A673 (cell line): Measurements from ENCODE around the gene MLH3.

Experiments used
- EZH2 ChIP-seq: fragments of 200-600 bp; sonication (generic); IDR thresholded peaks from 2 replicates; pipeline ENCODE4 v1.6.1; 2017; ENCODE audit warnings: borderline replicate concordance, low read depth, mild to moderate bottlenecking, mixed read lengths, antibody characterized with exemption, low read length; ENCODE audit not compliant: poor library complexity, severe bottlenecking
- TF ChIP-seq, protein P1 (sequence below): fragments of 300-800, 200-600 bp; sonication (generic); conservative IDR thresholded peaks from 2 replicates; pipeline ENCODE4 v1.5.1; 2017; ENCODE audit warnings: low read depth, mild to moderate bottlenecking, antibody characterized with exemption, low read length, moderate library complexity, mixed read lengths

DNA sequence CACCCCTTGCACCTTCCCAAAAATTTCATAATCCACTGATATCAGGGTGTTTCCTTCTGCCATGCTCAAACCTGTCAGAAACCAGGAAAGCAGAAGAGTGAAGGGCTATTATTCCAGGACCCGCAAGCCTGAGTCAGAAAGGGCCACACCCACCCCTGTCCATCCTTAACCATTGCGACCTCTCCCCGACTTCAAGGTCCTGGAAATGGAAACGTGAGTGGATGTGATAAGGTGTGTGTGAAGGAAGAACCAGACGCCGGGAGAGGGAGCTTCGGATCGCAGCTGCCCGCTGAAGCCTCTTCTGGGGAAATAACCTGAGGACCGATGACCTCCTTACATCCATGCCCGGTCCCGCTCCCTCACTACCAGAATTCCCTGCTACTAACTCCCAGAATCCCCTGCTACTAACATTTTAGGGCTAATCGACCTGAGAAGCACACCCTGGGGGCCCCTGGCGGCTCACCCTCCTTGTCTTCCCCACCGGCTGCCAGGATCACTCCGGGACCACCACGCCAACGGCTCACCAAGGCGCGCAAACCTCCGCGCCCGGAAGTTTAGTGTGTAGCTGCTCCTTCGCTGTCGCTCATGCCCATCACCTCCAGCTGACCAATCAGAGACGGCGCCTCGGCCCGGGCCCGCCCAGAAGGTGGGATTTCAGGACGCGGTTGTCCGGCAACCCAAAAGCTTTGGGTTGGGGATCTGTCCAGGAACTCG lies 12.4 kb upstream of the MLH3 start, which contains the start of gene ACYP1:
- TF ChIP-seq, protein P1, sequence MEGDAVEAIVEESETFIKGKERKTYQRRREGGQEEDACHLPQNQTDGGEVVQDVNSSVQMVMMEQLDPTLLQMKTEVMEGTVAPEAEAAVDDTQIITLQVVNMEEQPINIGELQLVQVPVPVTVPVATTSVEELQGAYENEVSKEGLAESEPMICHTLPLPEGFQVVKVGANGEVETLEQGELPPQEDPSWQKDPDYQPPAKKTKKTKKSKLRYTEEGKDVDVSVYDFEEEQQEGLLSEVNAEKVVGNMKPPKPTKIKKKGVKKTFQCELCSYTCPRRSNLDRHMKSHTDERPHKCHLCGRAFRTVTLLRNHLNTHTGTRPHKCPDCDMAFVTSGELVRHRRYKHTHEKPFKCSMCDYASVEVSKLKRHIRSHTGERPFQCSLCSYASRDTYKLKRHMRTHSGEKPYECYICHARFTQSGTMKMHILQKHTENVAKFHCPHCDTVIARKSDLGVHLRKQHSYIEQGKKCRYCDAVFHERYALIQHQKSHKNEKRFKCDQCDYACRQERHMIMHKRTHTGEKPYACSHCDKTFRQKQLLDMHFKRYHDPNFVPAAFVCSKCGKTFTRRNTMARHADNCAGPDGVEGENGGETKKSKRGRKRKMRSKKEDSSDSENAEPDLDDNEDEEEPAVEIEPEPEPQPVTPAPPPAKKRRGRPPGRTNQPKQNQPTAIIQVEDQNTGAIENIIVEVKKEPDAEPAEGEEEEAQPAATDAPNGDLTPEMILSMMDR, result no peak
- no peak for TF ChIP-seq EZH2
